HG03103 (cell line): ENCODE measurements around the gene HOXD3.

ENCODE experiments used
- ATAC-seq: cut with Tn5 transposase; IDR thresholded peaks from one replicate; pipeline ENCODE4 v1.9.1; 2021; ENCODE audit warnings: low read depth; ENCODE audit not compliant: unreplicated experiment

The HOXD3 gene

GRCh38 chr2:176174824-176175708 is 18.0 kb downstream of the HOXD3 start:
- ATAC-seq: no peak

- no peak for ATAC-seq
Measured at GRCh38 chr2:176175709-176176607, 18.9 kb downstream of the HOXD3 start.

GRCh38 chr2:176177580-176178037 is 20.5 kb downstream of the HOXD3 start:
- no peak for ATAC-seq

GRCh38 chr2:176178038-176178756 is 21.1 kb downstream of the HOXD3 start:
- ATAC-seq: no peak

GRCh38 chr2:176178757-176179295 is 21.7 kb downstream of the HOXD3 start:
- ATAC-seq: no peak

GRCh38 chr2:176181551-176181950 is 24.4 kb downstream of the HOXD3 start:
- ATAC-seq: no peak

- no peak for ATAC-seq
Measured at GRCh38 chr2:176182671-176183070, 25.6 kb downstream of the HOXD3 start.

- ATAC-seq: no peak
Measured at GRCh38 chr2:176184749-176185148, 27.6 kb downstream of the HOXD3 start.

- ATAC-seq: no peak
Measured at GRCh38 chr2:176186024-176186423, 28.9 kb downstream of the HOXD3 start.

- no peak for ATAC-seq
Measured at GRCh38 chr2:176187200-176187898, 30.2 kb downstream of the HOXD3 start.

GRCh38 chr2:176187899-176188773 is 31.0 kb downstream of the HOXD3 start, which contains the start of gene HOXD1:
Gene HOXD1, plus strand, starts transcription at chr2:176188668. Its CDS starts 134 bp downstream, at chr2:176188802.
- no peak for ATAC-seq

GRCh38 chr2:176188774-176189680 is 31.9 kb downstream of the HOXD3 start:
- ATAC-seq: no peak

- no peak for ATAC-seq
Measured at GRCh38 chr2:176189681-176190641, 32.9 kb downstream of the HOXD3 start.

- ATAC-seq: no peak
Measured at GRCh38 chr2:176192351-176192750, 35.2 kb downstream of the HOXD3 start.

GRCh38 chr2:176193048-176193447 is 35.9 kb downstream of the HOXD3 start:
- ATAC-seq: no peak

- no peak for ATAC-seq
Measured at GRCh38 chr2:176199902-176200301, 42.8 kb downstream of the HOXD3 start.

- no peak for ATAC-seq
Measured at GRCh38 chr2:176200971-176201370, 43.9 kb downstream of the HOXD3 start.
